Measurements from ENCODE around the gene PGRMC1. TPM values are rescaled to one million over a fixed set of nuclear protein-coding genes. Genes with fewer than 3 reads are reported as not detected.
"Not testable (repeated sequence)": the region's sequence is repeated elsewhere in the genome, so short reads cannot be mapped to it uniquely, and the experiment has no call there.

PGRMC1 gene
- total RNA-seq, 6 experiments from 2014 or later: 182 to 455 (median 239) TPM

- 46% methylated on average over 4 of the region's 4 CpGs for WGBS (ENCODE audit: insufficient coverage, low coverage, low lambda C conversion rate, missing lambda C conversion rate)
- DNase-seq: no peak
These were observed 52.9 kb downstream of the PGRMC1 start for GRCh38 chrX:119288890-119289393.

GRCh38 chrX:119290476-119290875 lies 54.4 kb downstream of the PGRMC1 start:
- no peaks in the 10 kb centered on the region for H3K4me1 ChIP-seq
- ATAC-seq: no peak
- TF ChIP-seq POLR2A (IDR thresholded peaks at IDR 0.05) (no peak), CTCF (IDR thresholded peaks at IDR 0.05) (no peak)
- no peak for DNase-seq
- intact Hi-C loops (cut with DNase I): no loop called here
- H3K36me3 ChIP-seq: no peaks in the 10 kb centered on the region
- no peaks in the 10 kb centered on the region for H3K27me3 ChIP-seq
- no peak overlapping the region for H3K27ac ChIP-seq
- no peaks in the 10 kb centered on the region for H3K9me3 ChIP-seq
- H3K4me3 ChIP-seq: no peak overlapping the region

More at GRCh38 chrX:119288890-119289393, 52.9 kb downstream of the PGRMC1 start:
- Histone ChIP-seq H3K4me3 (no peak overlapping the region), H3K9me3 (no peaks in the 10 kb centered on the region), H3K27ac (no peak overlapping the region), H3K27me3 (no peaks in the 10 kb centered on the region), H3K4me1 (no peaks in the 10 kb centered on the region), H3K36me3 (no peaks in the 10 kb centered on the region)
- peak in 1 of 4 donors; percentile 6 for TF ChIP-seq CTCF (IDR thresholded peaks at IDR 0.05)
- TF ChIP-seq POLR2A (IDR thresholded peaks at IDR 0.05): no peak
- intact Hi-C loops (cut with DNase I): no loop called here
- no peak for ATAC-seq

- H3K27me3 ChIP-seq; H3K4me1 ChIP-seq; H3K4me3 ChIP-seq; H3K27ac ChIP-seq; DNase-seq; intact Hi-C loops (cut with DNase I); ATAC-seq; H3K9me3 ChIP-seq; H3K36me3 ChIP-seq: not testable (repeated sequence)
- 53% methylated on average over 2 of the region's 2 CpGs for WGBS (ENCODE audit: insufficient coverage, low coverage, low lambda C conversion rate, missing lambda C conversion rate)
These were observed 55.2 kb downstream of the PGRMC1 start for GRCh38 chrX:119291246-119291645.

- no peak overlapping the region for H3K27ac ChIP-seq
- intact Hi-C loops (cut with DNase I): no loop called here
- H3K27me3 ChIP-seq: no peaks in the 10 kb centered on the region
- no peaks in the 10 kb centered on the region for H3K9me3 ChIP-seq
- ATAC-seq (peak in 1 of 4 donors; percentile 30), DNase-seq (no peak)
- no peaks in the 10 kb centered on the region for H3K4me1 ChIP-seq
- H3K36me3 ChIP-seq: no peaks in the 10 kb centered on the region
- no peak overlapping the region for H3K4me3 ChIP-seq
- no peak for TF ChIP-seq POLR2A (IDR thresholded peaks at IDR 0.05)
- peak in 1 of 4 donors; percentile 24 for TF ChIP-seq CTCF (IDR thresholded peaks at IDR 0.05)
These were observed 56.4 kb downstream of the PGRMC1 start for GRCh38 chrX:119292445-119292844.

Other genes with a start within 250 kb of the PGRMC1 start
- not detected for gene CT47C1, start 163.3 kb upstream of the PGRMC1 start, total RNA-seq
- under 1 TPM in 1 of 6 experiments, not detected in 5; 0.02 TPM for gene KIAA1210, start 108.5 kb upstream of the PGRMC1 start, total RNA-seq
- 10 to 100 TPM in 2 of 6 experiments, 1 to 10 TPM in 4; 6.4 to 21.5 (median 7.5) TPM for gene SLC25A43, start 163.1 kb downstream of the PGRMC1 start, total RNA-seq
- gene SLC25A5, start 232.2 kb downstream of the PGRMC1 start, total RNA-seq: 100 to 1,000 TPM; 168 to 296 (median 223) TPM